Measurements from ENCODE around the gene SPDYE2. TPM values are rescaled to one million over a fixed set of nuclear protein-coding genes. Genes with fewer than 3 reads are reported as not detected.

Gene SPDYE2
- total and polyA plus RNA-seq, 11 donors, result 0.15 to 0.24 TPM; not detected in 9

Other genes with a start within 250 kb of the SPDYE2 start
- not detected for gene SPDYE6, start 194.8 kb upstream of the SPDYE2 start, total RNA-seq
- under 1 TPM in 1 of 2 donors, not detected in 1; 0.15 TPM for gene SPDYE6, start 194.8 kb upstream of the SPDYE2 start, polyA plus RNA-seq
- 10 to 100 TPM in 5 of 9 donors, 1 to 10 TPM in 4; 7.4 to 15.2 (median 11.4) TPM for gene PRKRIP1, start 154.9 kb upstream of the SPDYE2 start, total RNA-seq
- 10 to 100 TPM; 15.1 TPM for gene PRKRIP1, start 154.9 kb upstream of the SPDYE2 start, polyA plus RNA-seq
- gene ORAI2, start 117.7 kb upstream of the SPDYE2 start, total RNA-seq, result 10 to 100 TPM in 2 of 9 donors, 1 to 10 TPM in 7; 1.9 to 22.0 (median 4.8) TPM
- 10 to 100 TPM in 1 of 2 donors, 1 to 10 TPM in 1; 1.1 to 10.6 TPM for gene ORAI2, start 117.7 kb upstream of the SPDYE2 start, polyA plus RNA-seq
- gene ALKBH4, start 86.4 kb upstream of the SPDYE2 start, total RNA-seq, result 10 to 100 TPM in 2 of 9 donors, 1 to 10 TPM in 7; 4.9 to 19.4 (median 6.5) TPM
- gene ALKBH4, start 86.4 kb upstream of the SPDYE2 start, polyA plus RNA-seq, result 1 to 10 TPM; 6.8 to 7.9 TPM
- gene LRWD1, start 86.2 kb upstream of the SPDYE2 start, total RNA-seq, result 10 to 100 TPM in 4 of 9 donors, 1 to 10 TPM in 5; 7.6 to 24.9 (median 9.7) TPM
- gene LRWD1, start 86.2 kb upstream of the SPDYE2 start, polyA plus RNA-seq, result 10 to 100 TPM in 1 of 2 donors, 1 to 10 TPM in 1; 4.7 to 26.4 TPM
- gene POLR2J, start 72.3 kb upstream of the SPDYE2 start, total RNA-seq, result 10 to 100 TPM; 34.4 to 72.9 (median 47.4) TPM
- 100 to 1,000 TPM in 1 of 2 donors, 10 to 100 TPM in 1; 86.3 to 227 TPM for gene POLR2J, start 72.3 kb upstream of the SPDYE2 start, polyA plus RNA-seq
- 10 to 100 TPM in 2 of 9 donors, 1 to 10 TPM in 7; 3.3 to 28.1 (median 7.1) TPM for gene RASA4B, start 33.4 kb upstream of the SPDYE2 start, total RNA-seq
- 1 to 10 TPM; 2.7 to 3.2 TPM for gene RASA4B, start 33.4 kb upstream of the SPDYE2 start, polyA plus RNA-seq
- 10 to 100 TPM in 2 of 9 donors, 1 to 10 TPM in 7; 1.9 to 20.6 (median 5.7) TPM for gene UPK3BL2, start 7.5 kb upstream of the SPDYE2 start, total RNA-seq
- gene UPK3BL2, start 7.5 kb upstream of the SPDYE2 start, polyA plus RNA-seq, result 1 to 10 TPM; 1.2 to 5.8 TPM
- gene POLR2J3, start 21.4 kb downstream of the SPDYE2 start, total RNA-seq, result 10 to 100 TPM in 6 of 9 donors, 1 to 10 TPM in 3; 4.8 to 32.9 (median 12.0) TPM
- 10 to 100 TPM; 31.7 to 67.7 TPM for gene POLR2J3, start 21.4 kb downstream of the SPDYE2 start, polyA plus RNA-seq
- 100 to 1,000 TPM in 1 of 9 donors, 10 to 100 TPM in 5, 1 to 10 TPM in 3; 6.3 to 106 (median 14.9) TPM for gene RASA4, start 65.5 kb downstream of the SPDYE2 start, total RNA-seq
- gene RASA4, start 65.5 kb downstream of the SPDYE2 start, polyA plus RNA-seq, result 1 to 10 TPM; 8.1 to 9.4 TPM
- gene UPK3BL1, start 91.6 kb downstream of the SPDYE2 start, total RNA-seq, result 10 to 100 TPM in 7 of 9 donors, 1 to 10 TPM in 2; 6.0 to 29.2 (median 12.8) TPM
- 10 to 100 TPM in 1 of 2 donors, 1 to 10 TPM in 1; 8.3 to 30.9 TPM for gene UPK3BL1, start 91.6 kb downstream of the SPDYE2 start, polyA plus RNA-seq
- not detected for gene SPDYE2B, start 99.1 kb downstream of the SPDYE2 start, total RNA-seq
- not detected for gene SPDYE2B, start 99.1 kb downstream of the SPDYE2 start, polyA plus RNA-seq
- 10 to 100 TPM in 1 of 9 donors, 1 to 10 TPM in 6, under 1 TPM in 1, not detected in 1; 0.79 to 12.9 (median 3.3) TPM for gene POLR2J2, start 120.4 kb downstream of the SPDYE2 start, total RNA-seq
- 1 to 10 TPM in 1 of 2 donors, under 1 TPM in 1; 0.98 to 5.1 TPM for gene POLR2J2, start 120.4 kb downstream of the SPDYE2 start, polyA plus RNA-seq
- 10 to 100 TPM in 1 of 9 donors, 1 to 10 TPM in 8; 5.6 to 10.2 (median 8.4) TPM for gene FAM185A, start 197.8 kb downstream of the SPDYE2 start, total RNA-seq
- gene FAM185A, start 197.8 kb downstream of the SPDYE2 start, polyA plus RNA-seq, result 1 to 10 TPM; 3.4 to 6.0 TPM